Testis (tissue), 2 donors: Measurements from ENCODE around the gene CTPS2.

Experiments
- CTCF ChIP-seq, 3 experiments: fragments of 450-650 bp in 2 of 3; fragments of 200-600 bp in 1 of 3; sonication (generic) in 1 of 3; IDR thresholded peaks; one replicate each; pipeline ENCODE4 v1.5.1; 2016 to 2019; ENCODE audit warnings: antibody characterized with exemption in 3 of 3, mild to moderate bottlenecking in 2 of 3, moderate library complexity in 1 of 3
- POLR2A ChIP-seq: fragments of 450-650 bp; IDR thresholded peaks from one replicate; pipeline ENCODE4 v1.6.1; 2017; ENCODE audit warnings: antibody characterized with exemption, mild to moderate bottlenecking, moderate library complexity

GRCh38 chrX:16653424-16653823 lies 59.0 kb downstream of the CTPS2 start:
- no peak for TF ChIP-seq CTCF (IDR thresholded peaks at IDR 0.05)
- no peak for TF ChIP-seq POLR2A
